Measurements from ENCODE around the gene RSL1D1. TPM values are rescaled to one million over a fixed set of nuclear protein-coding genes. Genes with fewer than 3 reads are reported as not detected.

RSL1D1 gene
- total and polyA plus RNA-seq, 9 of the 15 experiments (the other 6 are each of a cell fraction or from before 2014, with no cell fraction given) = 259 to 753 (median 373) TPM

GRCh38 chr16:11797166-11797956, 54.0 kb downstream of the RSL1D1 start, which contains the start of gene ZC3H7A (continued):
- TF ChIP-seq ZNF609 (CRISPR knock-in tag; IDR thresholded peaks at IDR 0.05; ENCODE audit: borderline replicate concordance) (no peak), SAFB2 (IDR thresholded peaks at IDR 0.05; ENCODE audit: borderline replicate concordance, low read depth, low read length, severe bottlenecking) (no peak), MCM7 (IDR thresholded peaks at IDR 0.05) (no peak), GATA2 (CRISPR knock-in tag; IDR thresholded peaks at IDR 0.05) (0 out of 2 replicates have a peak, but pooled peaks have one; percentile 6), ZBTB9 (CRISPR knock-in tag; IDR thresholded peaks at IDR 0.05) (no peak; the same call in 1 of the 2 replicates), MTA1 (IDR thresholded peaks at IDR 0.05; ENCODE audit: borderline replicate concordance) (no peak), E2F4 (CRISPR knock-in tag; IDR thresholded peaks at IDR 0.05; ENCODE audit: low read depth) (no peak), E4F1 (CRISPR knock-in tag; IDR thresholded peaks at IDR 0.05; ENCODE audit: borderline replicate concordance) (no peak), PRDM10 (IDR thresholded peaks at IDR 0.05; ENCODE audit: partially characterized antibody) (no peak), EGR1 (conservative IDR thresholded peaks at IDR 0.05) (peak; percentile 23; the same call in 1 of the 2 replicates)

Measured in K562 (cell line).